DOHH2 (cell line): ENCODE data around the gene B3GNT9.

Experiments
- H3F3A ChIP-seq: fragments of 200-600 bp; sonication (generic), shearing (Covaris generic); 2 replicates; pipeline ENCODE4 v1.6.0; 2016; ENCODE audit warnings: antibody characterized with exemption, mild to moderate bottlenecking; ENCODE audit not compliant: control insufficient read depth, insufficient read depth
- H3K27ac ChIP-seq: fragments of 200-600 bp; sonication (generic); 2 replicates; pipeline ENCODE4 v1.5.1; 2014; ENCODE audit warnings: low read depth, mild to moderate bottlenecking, low read length, moderate library complexity
- H3K27me3 ChIP-seq: fragments of 200-600 bp; sonication (generic); 2 replicates; pipeline ENCODE4 v1.6.1; 2014; ENCODE audit warnings: mild to moderate bottlenecking, low read length, mixed read lengths; ENCODE audit not compliant: control insufficient read depth
- H3K36me3 ChIP-seq: fragments of 200-600 bp; sonication (generic); 2 replicates; pipeline ENCODE4 v1.6.1; 2014; ENCODE audit warnings: mild to moderate bottlenecking, low read length, moderate library complexity, mixed read lengths; ENCODE audit not compliant: control insufficient read depth
- H3K4me1 ChIP-seq: fragments of 200-600 bp; sonication (generic); 2 replicates; pipeline ENCODE4 v1.6.1; 2014; ENCODE audit warnings: mild to moderate bottlenecking, low read length, mixed read lengths; ENCODE audit not compliant: control insufficient read depth
- H3K4me2 ChIP-seq: fragments of 200-600 bp; sonication (generic); 2 replicates; pipeline ENCODE4 v1.6.0; 2014; ENCODE audit warnings: mild to moderate bottlenecking, low read length, moderate library complexity
- H3K4me3 ChIP-seq: fragments of 200-600 bp; sonication (generic); 2 replicates; pipeline ENCODE4 v1.5.1; 2014; ENCODE audit warnings: mild to moderate bottlenecking, low read length, mixed read lengths
- H3K79me2 ChIP-seq: fragments of 200-600 bp; sonication (generic); 2 replicates; pipeline ENCODE4 v1.6.1; 2014; ENCODE audit warnings: mild to moderate bottlenecking, low read length, mixed read lengths; ENCODE audit not compliant: control insufficient read depth
- H3K9me2 ChIP-seq: fragments of 200-600 bp; sonication (generic); replicated peaks from 2 replicates; pipeline ENCODE4 v1.6.1; 2014; ENCODE audit warnings: mild to moderate bottlenecking, low read length, mixed read lengths; ENCODE audit not compliant: control insufficient read depth
- H3K9me3 ChIP-seq: fragments of 200-600 bp; sonication (generic); 2 replicates; pipeline ENCODE4 v1.6.1; 2014; ENCODE audit warnings: antibody characterized with exemption, low read length, mixed read lengths; ENCODE audit not compliant: control insufficient read depth, insufficient read depth
- H4K20me1 ChIP-seq: fragments of 200-600 bp; sonication (generic); 2 replicates; pipeline ENCODE4 v1.6.0; 2014; ENCODE audit warnings: low read depth, mild to moderate bottlenecking, antibody characterized with exemption, low read length, moderate library complexity; ENCODE audit not compliant: control insufficient read depth, insufficient read depth
- EZH2phosphoT487 ChIP-seq: fragments of 200-600 bp; sonication (generic); IDR thresholded peaks from 2 replicates; pipeline ENCODE4 v1.6.1; 2017; ENCODE audit warnings: borderline replicate concordance, mild to moderate bottlenecking, antibody characterized with exemption, low read length, moderate library complexity, mixed read lengths
- TF ChIP-seq, protein P1 (sequence below): fragments of 200-600 bp; sonication (generic); IDR thresholded peaks from one replicate; pipeline ENCODE4 v1.5.1; 2014; ENCODE audit warnings: antibody characterized with exemption, mild to moderate bottlenecking, low read depth, low read length; ENCODE audit not compliant: poor library complexity, severe bottlenecking

Gene B3GNT9

DNA sequence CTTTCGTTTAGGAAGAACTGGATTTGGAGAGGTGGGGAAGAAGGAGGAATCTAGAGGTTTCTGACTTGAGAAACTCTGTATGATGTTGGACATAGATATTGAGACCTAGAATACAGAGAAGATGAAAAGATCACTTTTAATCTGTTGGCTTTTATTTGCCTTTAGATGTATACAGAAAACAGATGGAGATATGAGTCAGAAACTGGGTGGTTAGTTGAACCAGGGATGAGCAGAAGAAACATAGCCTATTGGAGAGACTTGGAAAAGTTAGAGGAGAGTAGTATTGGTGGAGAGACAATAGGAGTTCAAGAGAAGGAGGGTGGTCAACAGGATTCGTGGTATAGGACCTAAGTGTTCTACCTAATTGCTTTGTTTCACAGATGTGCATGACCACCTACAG lies 36.0 kb downstream of the B3GNT9 start:
- H3K9me3 ChIP-seq, result no peaks in the 10 kb centered on the region
- no peak overlapping the region for H3K4me3 ChIP-seq
- H3K9me2 ChIP-seq, result no peaks in the 10 kb centered on the region
- H3K27ac ChIP-seq, result no peak overlapping the region
- no peaks in the 10 kb centered on the region; the same call in 1 of the 2 replicates for H4K20me1 ChIP-seq
- H3K79me2 ChIP-seq, result peaks cover 72% of the 10 kb centered on the region
- no peaks in the 10 kb centered on the region for H3K36me3 ChIP-seq
- H3K27me3 ChIP-seq, result no peaks in the 10 kb centered on the region
- H3K4me1 ChIP-seq, result peaks cover 14% of the 10 kb centered on the region
- H3F3A ChIP-seq, result no peaks in the 10 kb centered on the region
- TF ChIP-seq, protein P1, sequence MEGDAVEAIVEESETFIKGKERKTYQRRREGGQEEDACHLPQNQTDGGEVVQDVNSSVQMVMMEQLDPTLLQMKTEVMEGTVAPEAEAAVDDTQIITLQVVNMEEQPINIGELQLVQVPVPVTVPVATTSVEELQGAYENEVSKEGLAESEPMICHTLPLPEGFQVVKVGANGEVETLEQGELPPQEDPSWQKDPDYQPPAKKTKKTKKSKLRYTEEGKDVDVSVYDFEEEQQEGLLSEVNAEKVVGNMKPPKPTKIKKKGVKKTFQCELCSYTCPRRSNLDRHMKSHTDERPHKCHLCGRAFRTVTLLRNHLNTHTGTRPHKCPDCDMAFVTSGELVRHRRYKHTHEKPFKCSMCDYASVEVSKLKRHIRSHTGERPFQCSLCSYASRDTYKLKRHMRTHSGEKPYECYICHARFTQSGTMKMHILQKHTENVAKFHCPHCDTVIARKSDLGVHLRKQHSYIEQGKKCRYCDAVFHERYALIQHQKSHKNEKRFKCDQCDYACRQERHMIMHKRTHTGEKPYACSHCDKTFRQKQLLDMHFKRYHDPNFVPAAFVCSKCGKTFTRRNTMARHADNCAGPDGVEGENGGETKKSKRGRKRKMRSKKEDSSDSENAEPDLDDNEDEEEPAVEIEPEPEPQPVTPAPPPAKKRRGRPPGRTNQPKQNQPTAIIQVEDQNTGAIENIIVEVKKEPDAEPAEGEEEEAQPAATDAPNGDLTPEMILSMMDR, result no peak
- TF ChIP-seq EZH2phosphoT487, result no peak
- no peak overlapping the region for H3K4me2 ChIP-seq

DNA sequence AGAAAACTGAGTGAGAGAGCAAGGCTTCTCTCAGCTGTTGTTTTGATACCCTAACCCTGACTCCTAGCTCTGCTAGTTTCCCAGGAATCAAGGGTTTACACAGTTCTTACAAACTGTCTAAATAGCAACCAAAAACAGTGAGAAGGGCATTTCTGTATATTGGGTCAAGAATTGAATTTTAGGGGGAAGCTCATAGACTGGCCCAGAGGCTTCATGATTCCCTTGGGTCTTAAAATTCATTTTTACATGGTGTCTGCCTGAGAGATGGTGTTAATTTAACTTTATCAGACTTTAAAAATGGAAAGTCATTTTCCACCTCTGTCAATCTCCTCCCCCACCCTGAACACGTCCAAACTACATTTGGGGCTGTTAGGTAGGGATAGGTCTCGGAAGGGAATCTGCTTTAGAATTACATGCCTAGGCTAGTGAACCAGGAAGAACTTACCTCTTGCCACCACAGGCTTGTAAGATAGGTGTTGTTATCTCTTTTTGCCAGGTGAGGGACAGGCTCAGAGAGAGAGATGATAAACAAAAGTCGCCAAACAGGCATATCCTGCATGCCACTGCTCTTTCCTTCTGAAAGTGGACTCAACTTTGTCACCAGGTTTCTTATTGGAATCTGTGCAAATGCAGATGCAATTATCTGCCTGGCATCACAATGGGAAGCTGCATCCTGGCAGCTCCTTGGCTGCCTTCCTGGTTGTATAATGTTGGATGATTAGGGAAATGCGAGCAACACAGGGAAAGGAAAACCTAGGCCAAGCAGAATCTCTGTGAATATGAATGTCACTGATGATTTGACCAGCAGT lies 38.0 kb downstream of the B3GNT9 start:
- Histone ChIP-seq H4K20me1 (no peaks in the 10 kb centered on the region; the same call in 1 of the 2 replicates), H3K27me3 (no peaks in the 10 kb centered on the region), H3K79me2 (peaks cover 67% of the 10 kb centered on the region), H3K27ac (no peak overlapping the region), H3K9me2 (no peaks in the 10 kb centered on the region), H3K4me1 (peaks cover 19% of the 10 kb centered on the region), H3K36me3 (no peaks in the 10 kb centered on the region), H3K4me2 (no peak overlapping the region), H3K9me3 (no peaks in the 10 kb centered on the region), H3F3A (0 out of 2 replicates have a peak, but pooled peaks cover 5% of the 10 kb centered on the region), H3K4me3 (no peak overlapping the region)
- TF ChIP-seq, protein P1, result no peak
- TF ChIP-seq EZH2phosphoT487, result no peak

DNA sequence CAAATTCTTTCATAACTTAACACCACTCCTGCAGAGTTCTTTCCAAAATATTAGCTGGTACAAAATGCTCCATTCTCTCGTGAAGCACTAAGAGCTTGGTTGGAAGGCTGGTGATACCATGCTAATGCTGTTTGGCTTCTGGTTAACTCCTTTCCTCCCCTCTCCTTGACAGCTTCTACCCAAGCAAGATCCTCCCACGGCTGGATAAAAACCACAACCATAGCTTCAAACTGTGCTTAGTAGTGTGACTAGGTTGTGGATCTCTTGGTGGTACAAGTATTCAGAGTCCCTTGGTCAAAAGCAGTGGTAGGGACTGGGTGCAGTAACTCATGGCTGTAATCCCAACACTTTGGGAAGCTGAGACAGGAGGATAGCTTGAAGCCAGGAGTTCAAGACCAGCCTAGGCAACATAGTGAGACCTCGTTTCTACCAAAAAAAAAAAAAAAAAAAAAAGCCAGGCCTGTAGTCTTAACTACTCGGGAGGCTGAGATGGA lies 38.8 kb downstream of the B3GNT9 start:
- Histone ChIP-seq H3K36me3 (no peaks in the 10 kb centered on the region), H3K27ac (no peak overlapping the region), H4K20me1 (no peaks in the 10 kb centered on the region; the same call in 1 of the 2 replicates), H3K9me3 (no peaks in the 10 kb centered on the region), H3K4me3 (no peak overlapping the region), H3F3A (0 out of 2 replicates have a peak, but pooled peaks cover 5% of the 10 kb centered on the region), H3K4me2 (no peak overlapping the region), H3K79me2 (peaks cover 64% of the 10 kb centered on the region), H3K9me2 (no peaks in the 10 kb centered on the region), H3K4me1 (peaks cover 19% of the 10 kb centered on the region), H3K27me3 (no peaks in the 10 kb centered on the region)
- TF ChIP-seq, protein P1, result no peak
- TF ChIP-seq EZH2phosphoT487, result no peak
